H1 (cell line): ENCODE data around the gene ARHGEF4. TPM values are rescaled to one million over a fixed set of nuclear protein-coding genes. Genes with fewer than 3 reads are reported as not detected.

ENCODE experiments used
- CTCF ChIA-PET: fragments of 300-600 bp; sonication (Branson Sonifier 250); formaldehyde crosslinking; loops from one replicate; lab custom pipeline; 2021; ENCODE audit not compliant: partially characterized antibody; lab: Charles Lee
- POLR2A ChIA-PET: fragments of 300-600 bp; sonication (Branson Sonifier 250); formaldehyde crosslinking; loops from one replicate; lab custom pipeline; 2021; ENCODE audit warnings: inconsistent platforms; ENCODE audit not compliant: partially characterized antibody; lab: Charles Lee
- DNase-seq, 2 experiments: peaks; one replicate each; pipeline versions ENCODE4 v3.0.0 to v3.0.0-alpha.2; 2010 to 2022; ENCODE audit warnings: low spot score in 2 of 2, low read depth in 1 of 2, mixed read lengths in 1 of 2
- FAIRE-seq: peaks from 2 replicates; lab custom pipeline; 2011; peaks lifted over from hg19 to GRCh38; lab: Jason Lieb, UNC
- H2AFZ ChIP-seq: 2 replicates; pipeline ENCODE4 v1.8.1; 2012; ENCODE audit warnings: low read length, inconsistent platforms
- H2AK5ac ChIP-seq: 2 replicates; pipeline ENCODE4 v1.6.1; 2013; ENCODE audit warnings: low read depth, low read length
- H2BK120ac ChIP-seq: replicated peaks from 2 replicates; pipeline ENCODE3; 2013; ENCODE audit warnings: low read depth, low read length, inconsistent platforms
- H2BK12ac ChIP-seq: 2 replicates; pipeline ENCODE4 v1.6.1; 2013; ENCODE audit warnings: low read depth, low read length
- H2BK15ac ChIP-seq: 2 replicates; pipeline ENCODE4 v1.6.1; 2013; ENCODE audit warnings: low read length
- H2BK20ac ChIP-seq: 2 replicates; pipeline ENCODE4 v1.6.1; 2013; ENCODE audit warnings: low read length
- H2BK5ac ChIP-seq: 2 replicates; pipeline ENCODE4 v1.6.1; 2013; ENCODE audit warnings: low read depth, low read length
- H3K14ac ChIP-seq: 2 replicates; pipeline ENCODE4 v1.6.1; 2013; ENCODE audit warnings: inconsistent platforms; ENCODE audit not compliant: insufficient read length
- H3K18ac ChIP-seq: 2 replicates; pipeline ENCODE4 v1.6.1; 2013; ENCODE audit warnings: low read length; ENCODE audit errors: extremely low read depth
- H3K23ac ChIP-seq: 2 replicates; pipeline ENCODE4 v1.6.1; 2013; ENCODE audit warnings: inconsistent platforms; ENCODE audit not compliant: insufficient read length
- H3K23me2 ChIP-seq: 2 replicates; pipeline ENCODE4 v1.6.1; 2013; ENCODE audit warnings: low read depth, low read length
- H3K27ac ChIP-seq: 2 replicates; pipeline ENCODE4 v1.6.1; 2011; ENCODE audit warnings: low read depth, low read length, inconsistent platforms
- H3K27me3 ChIP-seq, 4 experiments: replicated peaks in 1 of 4; 1 replicate in 1 of 4; 2 replicates in 3 of 4; pipeline versions ENCODE4 v1.6.1 to v1.8.1; 2011 to 2013; ENCODE audit warnings: low read length in 3 of 4, mild to moderate bottlenecking in 3 of 4, inconsistent platforms in 2 of 4, mixed read lengths in 2 of 4, moderate library complexity in 1 of 4; ENCODE audit not compliant: control insufficient read depth in 3 of 4, insufficient read depth in 3 of 4; ENCODE audit errors: extremely low read depth in 1 of 4
- H3K36me3 ChIP-seq, 4 experiments: 2 replicates each; pipeline versions ENCODE4 v1.6.1 to v1.8.1; 2011 to 2013; ENCODE audit warnings: mild to moderate bottlenecking in 4 of 4, low read length in 3 of 4, moderate library complexity in 2 of 4, control low read depth in 1 of 4, inconsistent platforms in 1 of 4; ENCODE audit not compliant: insufficient read depth in 4 of 4, control insufficient read depth in 2 of 4
- H3K4ac ChIP-seq: replicated peaks from 2 replicates; pipeline ENCODE3; 2013; ENCODE audit warnings: low read length, low read depth, mixed read lengths, inconsistent platforms; ENCODE audit not compliant: insufficient read length
- H3K4me1 ChIP-seq, 4 experiments: replicated peaks in 1 of 4; 1 replicate in 1 of 4; 2 replicates in 3 of 4; pipeline versions ENCODE4 v1.6.1 to v1.8.1; 2011 to 2013; ENCODE audit warnings: low read length in 3 of 4, inconsistent platforms in 2 of 4, mixed read lengths in 1 of 4; ENCODE audit not compliant: insufficient read depth in 4 of 4, control insufficient read depth in 3 of 4
- H3K4me2 ChIP-seq, 2 experiments: 2 replicates each; pipeline versions ENCODE4 v1.6.1 to v1.8.1; 2011 to 2013; ENCODE audit warnings: low read depth in 2 of 2, low read length in 2 of 2, control low read depth in 1 of 2, inconsistent platforms in 1 of 2, mild to moderate bottlenecking in 1 of 2; ENCODE audit not compliant: insufficient read depth in 1 of 2
- H3K4me3 ChIP-seq, 4 experiments: fragments of 200-600, 300-600 bp in 1 of 4; sonication (generic), shearing (Covaris generic), sonication (Bioruptor Twin) in 1 of 4; 2 replicates each; pipeline versions ENCODE4 v1.5.1 to v1.8.1; 2011 to 2016; ENCODE audit warnings: low read length in 4 of 4, low read depth in 3 of 4, control low read depth in 2 of 4, inconsistent platforms in 2 of 4, mild to moderate bottlenecking in 2 of 4, mixed read lengths in 1 of 4, moderate library complexity in 1 of 4; ENCODE audit not compliant: insufficient read depth in 2 of 4; ENCODE audit errors: extremely low read depth in 1 of 4
- H3K56ac ChIP-seq: replicated peaks from 2 replicates; pipeline ENCODE3; 2013; ENCODE audit warnings: low read depth, mild to moderate bottlenecking, mixed read lengths, low read length, inconsistent platforms; ENCODE audit not compliant: insufficient read length
- H3K79me1 ChIP-seq: 2 replicates; pipeline ENCODE4 v1.6.1; 2013; ENCODE audit warnings: low read depth, low read length, control low read depth
- H3K79me2 ChIP-seq, 2 experiments: 2 replicates each; pipeline versions ENCODE4 v1.6.1 to v1.8.1; 2012 to 2013; ENCODE audit warnings: low read length in 2 of 2, mild to moderate bottlenecking in 2 of 2, inconsistent platforms in 1 of 2; ENCODE audit not compliant: insufficient read depth in 2 of 2, control insufficient read depth in 1 of 2
- H3K9ac ChIP-seq, 4 experiments: replicated peaks in 1 of 4; 1 replicate in 1 of 4; 2 replicates in 3 of 4; pipeline versions ENCODE4 v1.6.1 to v1.8.1; 2011 to 2013; ENCODE audit warnings: low read depth in 3 of 4, low read length in 3 of 4, control low read depth in 2 of 4, mild to moderate bottlenecking in 2 of 4, moderate library complexity in 2 of 4, inconsistent platforms in 1 of 4; ENCODE audit errors: extremely low read depth in 1 of 4
- H3K9me3 ChIP-seq, 2 experiments: 2 replicates each; pipeline versions ENCODE4 v1.6.1 to v1.8.1; 2012 to 2013; ENCODE audit warnings: mild to moderate bottlenecking in 2 of 2, moderate library complexity in 2 of 2, control low read depth in 1 of 2, inconsistent platforms in 1 of 2, low read depth in 1 of 2, low read length in 1 of 2, mixed read lengths in 1 of 2; ENCODE audit not compliant: insufficient read depth in 2 of 2
- H4K20me1 ChIP-seq, 2 experiments: replicated peaks in 1 of 2; 2 replicates each; pipeline versions ENCODE3 to v1.8.1; 2011 to 2013; ENCODE audit warnings: inconsistent platforms in 2 of 2, low read length in 2 of 2, mild to moderate bottlenecking in 1 of 2; ENCODE audit not compliant: insufficient read depth in 2 of 2, control insufficient read depth in 1 of 2
- H4K5ac ChIP-seq: 2 replicates; pipeline ENCODE4 v1.6.1; 2013; ENCODE audit warnings: low read length, low read depth, mixed read lengths, inconsistent platforms; ENCODE audit not compliant: insufficient read length
- H4K8ac ChIP-seq: 2 replicates; pipeline ENCODE4 v1.8.0; 2013; ENCODE audit warnings: mild to moderate bottlenecking, moderate library complexity, low read length, inconsistent platforms; ENCODE audit not compliant: insufficient read depth; ENCODE audit errors: extremely low read depth
- H4K91ac ChIP-seq: replicated peaks from 2 replicates; pipeline ENCODE3; 2013; ENCODE audit warnings: low read length, mixed read lengths, inconsistent platforms; ENCODE audit not compliant: insufficient read length
- ATF2 ChIP-seq: IDR thresholded peaks from 2 replicates; pipeline ENCODE4 v1.6.1; 2012; ENCODE audit warnings: low read length, inconsistent platforms
- CHD1 ChIP-seq: IDR thresholded peaks from 2 replicates; pipeline ENCODE4 v1.6.1; 2012; ENCODE audit warnings: low read depth, low read length, improper control_type of control experiment
- FOSL1 ChIP-seq: IDR thresholded peaks from 2 replicates; pipeline ENCODE4 v1.6.1; 2011; ENCODE audit warnings: mild to moderate bottlenecking, low read depth, low read length, moderate library complexity; ENCODE audit not compliant: insufficient read depth
- HDAC2 ChIP-seq, 2 experiments: fragments of 300-600 bp in 1 of 2; sonication (generic) in 1 of 2; IDR thresholded peaks; 2 replicates each; pipeline ENCODE4 v1.6.1; 2011 to 2012; ENCODE audit warnings: low read depth in 2 of 2, low read length in 2 of 2, mild to moderate bottlenecking in 2 of 2, moderate library complexity in 2 of 2, borderline replicate concordance in 1 of 2, inconsistent platforms in 1 of 2
- JUND ChIP-seq: IDR thresholded peaks from 2 replicates; pipeline ENCODE4 v1.6.1; 2011; ENCODE audit warnings: mild to moderate bottlenecking, improper control_type of control experiment, low read length
- PHF8 ChIP-seq: fragments of 200-600 bp; sonication (generic); conservative IDR thresholded peaks from 2 replicates; pipeline ENCODE4 v1.7.1; 2012; ENCODE audit warnings: low read depth, mild to moderate bottlenecking, inconsistent platforms, low read length, moderate library complexity
- WGBS, 2 experiments: shearing (Covaris generic) in 1 of 2; methylation state at CpG; one replicate each; pipeline versions ENCODE4 v1.1.6 to v1.1.7; 2013 to 2015; ENCODE audit warnings: low lambda C conversion rate in 2 of 2, mixed read lengths in 2 of 2, inconsistent platforms in 1 of 2, low coverage in 1 of 2, missing lambda C conversion rate in 1 of 2; ENCODE audit not compliant: insufficient replicate concordance in 2 of 2, insufficient coverage in 1 of 2, insufficient read length in 1 of 2; ENCODE audit errors: extremely low coverage in 1 of 2, missing lambda C conversion rate in 1 of 2; 5-methylcytosine and 5-hydroxymethylcytosine counted together
- polyA plus RNA-seq, 7 experiments: library from polyadenylated mRNA; depleted of rRNA in 3 of 7; stranded (reverse) in 5 of 7; unstranded in 2 of 7; fragments of >200 nt in 5 of 7; fragments of 200-250 nt in 2 of 7; gene quantifications; 1 replicate in 5 of 7; 2 replicates in 1 of 7; 4 replicates in 1 of 7; pipeline versions ENCODE4 v1.2.1 to v1.2.3, GENCODE V29; 2011 to 2013; ENCODE audit warnings: missing spikeins in 2 of 7, mixed read lengths in 2 of 7
- total RNA-seq: library from RNA; stranded (reverse); fragmentation: NEBNext Ultra II Directional; extraction: Animal tissue kit (Norgen Biotek cat#: 25700); gene quantifications from 2 replicates; pipeline ENCODE4 v1.2.1, GENCODE V29; 2021

Gene ARHGEF4
- total and polyA plus RNA-seq, 2 of the 8 experiments (the other 6 are each of a cell fraction or from before 2014, with no cell fraction given) = 10.6 to 14.6 TPM

GRCh38 chr2:131011486-131011885 lies 174.8 kb downstream of the ARHGEF4 start:
- Histone ChIP-seq H2BK120ac (no peak overlapping the region), H2BK5ac (no peak overlapping the region), H4K91ac (no peak overlapping the region), H3K9me3 (no peaks in the 10 kb centered on the region), H2BK12ac (no peak overlapping the region), H3K18ac (no peak overlapping the region), H4K8ac (no peak overlapping the region), H3K56ac (no peak overlapping the region), H3K79me1 (no peaks in the 10 kb centered on the region), H3K23ac (no peak overlapping the region), H3K9ac (no peak overlapping the region), H3K4ac (no peak overlapping the region), H3K79me2 (no peaks in the 10 kb centered on the region), H4K20me1 (no peaks in the 10 kb centered on the region), H3K4me3 (no peak overlapping the region), H3K14ac (no peak overlapping the region), H3K4me1 (no peaks in the 10 kb centered on the region), H2AFZ (no peak overlapping the region), H2AK5ac (no peak overlapping the region), H2BK20ac (no peak overlapping the region), H3K23me2 (no peaks in the 10 kb centered on the region), H3K27ac (no peak overlapping the region), H4K5ac (no peak overlapping the region), H2BK15ac (no peak overlapping the region), H3K4me2 (no peak overlapping the region), H3K36me3 (no peaks in the 10 kb centered on the region), H3K27me3 (no peaks in the 10 kb centered on the region)
- ChIA-PET CTCF (interaction anchor here (0.7 to 1.8 kb wide), 3 partner anchors 13 to 143 kb away, joined by 3 to 4 read pairs (median 4); no protein-coding TSS in a partner anchor), POLR2A (interaction anchor here (0.6 kb wide), 1 partner anchor 93 kb away, joined by 3 read pairs; the partner anchor contains the start of gene PLEKHB2)
- no peak for FAIRE-seq
- 77% methylated on average over 7 of the region's 7 CpGs; no CpG with 5 or more reads in 1 of the 2 experiments for WGBS, 2 experiments
- DNase-seq = no peak
- TF ChIP-seq ATF2 = no peak
- TF ChIP-seq JUND = no peak
- TF ChIP-seq FOSL1 = no peak
- TF ChIP-seq PHF8 = no peak
- no peak for TF ChIP-seq HDAC2 (IDR thresholded peaks at IDR 0.05; ENCODE audit: borderline replicate concordance in 1 of 2, low read depth in 2 of 2, low read length in 2 of 2)
- no peak for TF ChIP-seq CHD1
